ENCODE measurements around the gene ELOVL3.
"Not testable (repeated sequence)": the region's sequence is repeated elsewhere in the genome, so short reads cannot be mapped to it uniquely, and the experiment has no call there.

Gene ELOVL3

DNA sequence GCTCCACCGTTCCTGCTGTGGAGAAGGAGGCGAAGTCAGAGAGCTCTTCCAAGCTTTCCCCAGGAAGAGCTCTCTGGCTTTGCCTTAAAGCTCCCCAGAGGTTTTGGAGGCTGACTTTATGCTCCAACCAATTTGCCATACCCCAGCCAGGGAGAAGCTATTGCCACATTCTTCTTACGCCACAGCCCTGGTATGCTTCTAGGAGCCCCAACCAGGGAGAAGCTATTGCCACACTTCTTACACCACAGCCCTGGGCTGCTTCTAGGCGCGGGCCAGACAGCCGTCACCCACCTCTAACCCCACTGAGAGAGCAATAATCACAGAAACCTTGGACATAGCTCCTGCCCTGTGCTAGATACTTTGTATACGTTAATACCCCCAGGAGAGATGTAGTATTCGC lies 951 bp downstream of the ELOVL3 start:
- no peak for DNase-seq

DNA sequence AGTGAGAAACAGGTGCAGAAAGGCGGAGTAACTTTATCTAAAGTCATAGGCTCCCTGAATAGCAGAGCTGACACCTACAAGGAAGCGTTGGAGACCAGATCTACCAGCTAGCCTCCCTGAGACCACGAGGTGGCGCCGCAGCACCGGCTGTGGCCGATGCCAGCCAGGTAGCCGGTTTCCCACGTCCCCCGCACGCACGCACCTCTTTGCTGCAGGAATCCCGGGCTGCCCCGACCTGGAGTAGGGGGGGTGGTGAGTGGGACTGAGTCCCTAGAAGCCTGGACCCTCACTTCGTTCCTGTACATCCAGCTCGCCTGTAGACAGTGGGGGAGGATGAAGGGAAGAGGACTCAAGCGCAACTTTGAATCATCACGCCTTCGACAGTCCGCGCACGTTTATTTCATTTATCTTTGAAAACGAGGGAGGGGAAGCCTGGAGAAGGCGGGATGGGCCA lies 3.7 kb downstream of the ELOVL3 start:
- peak; percentile 76 for DNase-seq

DNA sequence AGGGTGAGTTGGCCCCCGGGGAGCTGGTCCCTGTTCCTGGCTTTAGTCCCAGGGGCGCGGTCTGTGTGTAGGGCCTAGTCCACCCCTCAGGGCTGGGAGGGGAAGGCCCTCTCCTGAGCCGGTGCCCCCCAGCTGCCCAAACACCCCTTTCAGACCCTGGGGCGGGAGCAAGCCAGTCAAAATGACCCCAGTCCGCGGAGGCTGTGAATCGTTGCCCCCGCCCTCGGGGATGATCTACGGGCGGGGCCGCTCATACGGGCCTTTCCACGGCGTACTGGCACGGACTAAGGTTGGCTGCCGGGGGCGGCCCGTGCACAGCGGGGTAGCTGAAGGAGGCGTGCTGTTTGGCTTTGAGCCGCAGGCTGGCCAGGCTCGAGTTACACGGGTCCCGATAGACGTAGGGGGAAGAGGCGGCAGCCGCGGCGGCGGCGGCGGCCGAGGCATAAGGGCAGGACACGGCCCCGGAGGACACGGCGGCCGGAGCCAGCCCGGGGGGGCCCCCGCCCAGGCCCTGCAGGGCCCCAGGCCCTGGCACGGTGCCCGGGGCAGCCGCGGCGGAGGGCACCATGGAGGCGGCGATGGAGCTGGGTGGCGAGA lies 4.3 kb downstream of the ELOVL3 start:
- DNase-seq, result no peak

DNA sequence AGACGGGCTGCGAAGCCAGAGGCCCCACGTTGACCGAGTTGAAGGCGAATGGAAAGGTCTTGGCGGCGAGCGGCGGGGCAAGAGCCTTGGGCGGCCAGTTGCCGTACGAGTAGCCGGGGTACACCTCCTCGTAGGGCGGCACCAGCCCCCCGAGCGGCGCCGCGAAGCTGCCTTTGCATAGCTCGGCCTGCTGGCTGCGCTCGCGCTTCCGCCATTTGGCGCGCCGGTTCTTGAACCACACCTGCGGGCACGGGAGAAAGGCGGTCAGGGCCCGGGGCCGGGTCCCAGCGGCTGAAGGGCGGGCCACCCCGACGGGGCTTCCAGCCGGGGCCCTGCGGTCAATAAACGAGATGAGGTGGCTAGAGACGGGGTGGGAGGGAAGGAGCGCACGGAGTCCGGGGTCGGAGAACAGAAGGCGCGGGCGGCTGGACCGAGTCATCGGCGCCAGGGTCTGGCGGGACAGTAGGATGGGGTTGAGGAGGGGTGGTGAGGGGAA lies 4.8 kb downstream of the ELOVL3 start:
- no peak for DNase-seq

DNA sequence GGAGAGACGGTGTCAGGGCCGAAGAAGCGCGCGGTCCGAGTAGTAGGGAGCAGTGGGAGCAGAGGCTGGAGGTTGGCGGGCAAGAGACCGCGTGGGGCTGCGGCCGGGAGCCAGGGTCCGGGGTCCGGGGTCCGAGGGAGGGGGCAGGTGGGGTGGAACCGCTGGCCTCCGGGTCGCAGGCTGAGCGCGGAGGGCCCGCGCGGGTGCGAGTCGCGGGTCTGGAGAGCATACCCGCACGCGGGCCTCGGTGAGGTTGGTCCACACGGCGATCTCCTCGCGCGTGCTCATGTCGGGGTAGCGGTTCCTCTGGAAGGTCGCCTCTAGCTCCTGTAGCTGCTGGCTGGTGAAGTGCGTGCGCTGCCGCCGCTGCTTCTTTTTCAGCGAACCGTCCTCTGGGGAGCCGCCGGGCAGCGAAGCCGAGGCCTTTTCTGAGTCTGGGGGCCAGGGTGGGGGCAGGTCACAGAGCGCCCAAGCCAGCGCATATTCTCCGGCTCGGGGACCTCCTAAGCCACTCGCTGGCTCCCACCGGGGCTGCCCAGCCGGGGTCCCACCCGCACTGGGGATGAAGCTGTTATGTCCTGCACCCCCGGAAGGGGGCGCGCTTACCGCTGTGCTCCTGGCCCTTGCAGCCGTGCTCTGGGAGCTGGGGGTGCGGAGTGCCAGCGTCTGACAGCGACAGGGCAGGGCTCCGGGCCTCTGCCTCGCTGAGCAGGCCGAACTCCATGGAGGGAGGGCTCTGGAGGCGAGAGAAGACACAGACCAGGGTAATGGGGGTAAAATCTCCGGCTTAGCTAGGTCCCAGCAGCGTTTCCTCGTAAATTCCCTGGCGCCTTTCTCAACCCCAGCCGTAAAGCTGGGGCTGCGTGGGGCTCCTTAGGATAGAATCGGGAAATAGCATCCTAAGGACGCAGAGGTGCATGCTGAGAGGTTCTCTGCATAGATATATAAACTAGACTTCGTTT lies 5.5 kb downstream of the ELOVL3 start:
- peak; percentile 57 for DNase-seq

DNA sequence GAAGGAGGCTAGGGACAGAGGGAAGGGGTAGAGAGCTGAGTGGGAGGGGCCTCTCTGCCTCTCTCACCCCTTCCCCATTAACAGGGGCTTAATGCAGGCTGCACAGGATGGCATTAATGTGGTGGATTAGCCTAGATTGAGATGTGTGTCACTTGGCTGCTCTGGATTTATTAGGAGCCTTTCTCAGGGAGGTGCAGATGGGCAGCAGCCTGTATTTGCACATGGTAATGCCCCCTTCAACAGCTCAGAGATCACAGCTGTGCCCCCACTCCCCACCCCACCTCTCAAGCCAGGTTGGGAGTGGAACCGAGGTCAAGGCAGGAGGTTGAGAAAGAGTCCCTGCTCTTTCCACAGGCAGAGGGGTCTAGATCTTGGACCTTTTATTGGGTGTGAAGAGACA lies 7.9 kb downstream of the ELOVL3 start:
- DNase-seq, result no peak

DNA sequence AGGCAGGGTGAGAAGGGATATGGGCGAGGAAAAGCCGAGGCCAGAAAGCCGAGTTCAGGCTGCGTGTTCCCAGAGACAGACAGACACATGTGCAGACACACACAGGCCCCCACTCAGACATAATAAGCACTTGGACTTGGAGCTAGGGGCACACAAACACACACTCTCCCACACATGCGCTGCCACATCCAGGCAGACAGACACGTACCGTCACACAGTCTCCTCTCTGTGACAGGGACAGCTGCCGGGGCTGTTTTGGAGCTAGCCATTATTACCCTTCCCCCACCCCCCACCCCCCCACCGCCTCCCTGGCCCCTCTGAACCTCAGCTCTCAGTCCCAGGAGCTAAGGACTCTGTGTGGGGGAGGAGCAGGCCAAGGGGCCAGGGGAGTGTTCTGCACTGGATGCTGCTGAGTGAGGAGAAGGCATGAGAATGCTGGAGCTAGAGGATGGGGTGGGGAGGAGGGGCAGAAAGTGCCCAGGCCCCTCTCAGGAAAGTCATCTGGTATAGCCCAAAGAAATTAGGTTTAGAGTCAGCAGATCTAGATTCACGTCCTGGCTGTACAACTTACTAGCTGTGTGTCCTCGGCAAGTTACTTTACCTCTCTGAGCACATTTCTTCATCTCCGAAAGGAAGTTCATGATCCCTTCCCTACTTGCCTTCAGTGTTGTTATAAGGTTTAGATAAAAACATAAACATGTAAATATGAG lies 8.9 kb downstream of the ELOVL3 start:
- DNase-seq, result no peak

DNA sequence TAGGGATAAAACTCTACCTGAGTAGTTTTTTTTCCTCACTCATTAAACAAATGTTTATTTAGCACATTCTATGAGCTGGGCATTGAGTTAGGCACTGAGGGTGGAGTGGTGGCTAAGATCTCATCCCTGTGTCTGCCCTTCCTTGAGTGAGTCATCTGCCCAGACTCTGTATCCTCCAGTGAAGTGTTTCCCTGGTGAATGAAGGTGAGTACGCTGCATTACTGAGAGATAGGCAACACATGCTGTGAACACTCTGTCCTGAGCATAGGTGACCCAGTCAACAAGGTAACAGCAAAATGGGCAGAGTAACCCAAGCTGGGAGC lies 9.5 kb downstream of the ELOVL3 start:
- DNase-seq, result no peak

DNA sequence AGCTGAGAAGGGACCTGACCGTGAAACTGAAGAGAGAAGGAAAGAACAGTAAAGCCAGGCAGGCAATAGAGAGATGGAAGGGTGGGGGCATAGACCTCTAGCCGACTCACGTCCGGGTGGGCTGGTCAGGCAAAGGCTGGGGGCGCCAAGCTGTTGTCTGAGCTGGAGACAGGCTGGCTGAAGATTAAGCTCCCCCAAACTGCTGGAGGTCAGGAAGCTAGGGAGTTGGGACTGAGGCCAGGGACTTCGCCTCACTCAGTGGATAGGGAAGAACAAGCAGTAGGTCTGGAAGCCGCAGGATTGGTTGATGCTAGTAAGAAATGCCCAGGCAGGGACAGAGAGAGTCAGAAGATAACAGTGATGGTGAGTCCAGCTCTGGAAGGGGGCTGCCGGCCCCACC lies 9.9 kb downstream of the ELOVL3 start:
- DNase-seq, result no peak

DNA sequence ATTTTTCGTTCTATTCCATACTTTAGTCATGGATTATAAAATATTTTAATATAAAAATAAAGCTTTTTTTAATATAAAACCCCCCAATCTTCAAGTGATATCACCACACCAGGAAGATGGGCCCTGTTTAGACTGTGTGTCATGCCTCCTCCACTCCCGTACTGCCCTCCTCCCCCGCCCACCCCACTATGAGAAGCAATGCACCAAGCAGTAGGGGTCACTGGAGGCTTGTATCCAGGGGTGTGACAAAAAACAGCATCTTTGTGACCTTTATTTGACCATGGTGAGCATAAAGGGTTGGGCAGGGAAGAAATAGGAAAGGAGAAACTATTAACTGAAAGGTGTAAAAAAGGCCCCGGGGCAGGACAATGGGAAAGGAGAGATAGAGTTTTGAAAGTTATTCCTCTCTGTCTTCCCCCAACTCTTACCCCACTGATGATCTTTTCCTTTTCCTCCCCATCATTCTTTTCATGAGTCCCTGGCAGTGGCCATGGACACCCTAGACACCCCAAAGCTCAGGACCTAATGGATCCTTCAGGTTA lies 11.7 kb downstream of the ELOVL3 start:
- DNase-seq, result no peak

DNA sequence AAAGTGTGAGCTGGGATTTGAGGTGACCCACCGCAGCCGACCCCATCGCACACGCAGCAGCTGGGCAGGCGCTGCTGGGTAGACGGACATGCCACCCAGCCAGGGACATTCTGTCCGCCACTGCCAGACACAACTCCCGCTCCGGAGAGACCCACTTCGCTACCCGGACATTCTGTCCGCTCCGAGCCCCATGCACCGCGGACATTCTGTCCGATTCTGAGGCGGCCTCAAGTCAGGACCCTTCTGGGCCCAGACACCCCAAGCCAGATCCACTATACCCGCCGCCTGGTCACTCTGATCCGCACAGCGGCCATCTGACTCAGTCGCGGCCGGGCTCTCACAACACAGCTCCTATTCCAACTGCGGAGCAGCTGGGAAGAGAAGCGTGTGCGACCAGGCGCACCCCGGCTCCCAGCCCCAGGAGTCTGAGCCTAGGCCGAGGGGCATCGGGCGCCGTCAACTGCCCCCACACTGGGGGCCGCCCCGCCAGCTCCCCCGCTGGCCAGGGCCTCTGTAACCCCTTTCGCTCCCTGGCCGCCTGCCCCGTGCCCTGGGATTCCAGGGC lies 14.4 kb downstream of the ELOVL3 start:
- no peak for DNase-seq

DNA sequence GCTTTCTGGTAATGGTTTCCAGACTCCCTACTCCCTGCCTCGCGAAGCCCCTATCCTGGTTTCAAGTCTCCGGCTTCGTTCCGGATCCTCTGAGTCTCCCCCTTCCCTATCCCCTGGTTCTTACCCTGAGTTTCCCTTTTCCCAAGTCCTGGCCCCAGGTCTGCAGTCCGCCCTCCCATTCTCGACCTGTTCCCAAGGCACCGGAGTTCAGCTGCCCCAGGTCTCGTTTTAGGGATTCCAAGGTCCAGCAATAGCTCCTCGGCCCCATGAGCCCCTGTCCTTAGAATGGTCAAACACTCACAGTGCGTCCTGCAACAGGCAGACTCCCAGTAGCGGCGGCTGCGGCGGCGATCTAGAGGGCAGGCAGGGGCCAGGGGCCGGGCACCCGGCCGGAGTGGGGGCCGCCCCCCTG lies 14.9 kb downstream of the ELOVL3 start:
- DNase-seq, result no peak

DNA sequence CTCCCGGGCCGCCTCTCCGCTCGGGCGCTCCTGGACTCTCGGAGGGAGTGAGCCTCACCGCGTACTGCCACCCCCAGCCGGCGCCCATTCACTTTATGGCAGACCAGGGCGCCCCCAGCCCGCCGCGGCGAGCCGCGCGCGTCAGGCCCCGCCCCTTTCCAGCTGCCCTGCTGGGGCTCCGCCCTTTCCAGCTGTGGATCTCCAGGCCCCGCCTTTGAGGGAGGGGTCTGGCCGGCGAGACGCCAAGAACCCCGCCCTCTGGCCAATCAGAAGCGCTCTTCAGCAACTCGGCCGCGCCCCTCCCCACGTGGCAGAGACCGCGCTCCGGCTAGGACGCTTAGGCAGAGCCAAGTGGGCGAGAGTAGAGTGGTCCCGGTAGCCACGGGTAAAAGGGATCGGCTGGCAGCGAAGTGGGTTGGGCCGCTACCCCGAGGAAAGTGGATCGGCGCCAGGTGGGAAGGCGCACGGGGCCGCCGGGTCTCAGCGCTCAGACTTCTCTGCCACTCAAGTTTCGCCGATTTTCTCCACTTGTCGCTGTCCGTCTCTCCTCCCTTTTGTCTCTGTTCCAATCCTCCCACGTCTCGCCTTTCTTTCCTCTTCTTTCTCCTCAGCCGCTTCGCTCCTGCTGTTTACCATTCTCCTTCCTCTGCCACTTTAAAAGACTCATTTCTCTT lies 15.5 kb downstream of the ELOVL3 start, which contains the start of gene PITX3:
PITX3 (minus strand) TSS at position 69 of the 674 bp plus-strand sequence. CDS start 9,432 bp downstream, outside the sequence.
- peak; percentile 80 for DNase-seq

DNA sequence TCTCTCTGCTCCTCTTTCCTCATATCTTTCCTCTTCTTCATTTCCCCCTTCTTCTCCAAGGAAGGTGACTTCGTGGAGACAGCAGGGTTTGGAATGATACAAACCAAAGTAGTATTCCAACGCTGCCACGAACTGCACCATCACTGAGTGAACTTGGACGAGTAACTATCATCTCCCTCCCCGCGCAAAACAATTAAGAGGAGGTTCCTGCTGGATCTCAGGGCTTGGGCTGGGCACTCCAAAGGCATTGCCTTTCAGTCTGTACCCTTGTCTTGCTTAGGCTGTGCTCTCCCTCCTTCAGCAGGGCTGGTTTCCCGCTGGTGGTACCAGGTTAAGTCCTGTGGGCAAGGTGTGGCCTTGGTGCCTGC lies 16.0 kb downstream of the ELOVL3 start:
- DNase-seq, result no peak

DNA sequence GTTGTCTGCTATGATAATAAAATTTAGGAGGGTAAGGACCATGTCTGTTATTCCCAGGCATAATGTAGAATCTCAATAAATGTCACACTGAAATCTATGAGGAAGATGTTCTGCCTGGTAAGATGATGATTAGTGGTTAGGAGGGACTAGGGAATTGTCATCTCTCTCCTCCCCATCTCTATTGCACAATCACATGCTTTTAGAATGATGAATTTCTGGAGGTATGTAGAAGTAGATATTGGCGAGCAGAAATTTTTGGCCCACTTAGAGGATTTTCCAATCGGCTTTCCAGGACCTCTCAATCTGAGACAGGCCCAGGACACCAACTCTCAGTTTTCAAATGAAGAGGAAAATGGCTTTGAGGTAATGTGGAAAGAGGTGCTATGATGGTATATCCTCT lies 17.2 kb downstream of the ELOVL3 start:
- no peak for DNase-seq

DNA sequence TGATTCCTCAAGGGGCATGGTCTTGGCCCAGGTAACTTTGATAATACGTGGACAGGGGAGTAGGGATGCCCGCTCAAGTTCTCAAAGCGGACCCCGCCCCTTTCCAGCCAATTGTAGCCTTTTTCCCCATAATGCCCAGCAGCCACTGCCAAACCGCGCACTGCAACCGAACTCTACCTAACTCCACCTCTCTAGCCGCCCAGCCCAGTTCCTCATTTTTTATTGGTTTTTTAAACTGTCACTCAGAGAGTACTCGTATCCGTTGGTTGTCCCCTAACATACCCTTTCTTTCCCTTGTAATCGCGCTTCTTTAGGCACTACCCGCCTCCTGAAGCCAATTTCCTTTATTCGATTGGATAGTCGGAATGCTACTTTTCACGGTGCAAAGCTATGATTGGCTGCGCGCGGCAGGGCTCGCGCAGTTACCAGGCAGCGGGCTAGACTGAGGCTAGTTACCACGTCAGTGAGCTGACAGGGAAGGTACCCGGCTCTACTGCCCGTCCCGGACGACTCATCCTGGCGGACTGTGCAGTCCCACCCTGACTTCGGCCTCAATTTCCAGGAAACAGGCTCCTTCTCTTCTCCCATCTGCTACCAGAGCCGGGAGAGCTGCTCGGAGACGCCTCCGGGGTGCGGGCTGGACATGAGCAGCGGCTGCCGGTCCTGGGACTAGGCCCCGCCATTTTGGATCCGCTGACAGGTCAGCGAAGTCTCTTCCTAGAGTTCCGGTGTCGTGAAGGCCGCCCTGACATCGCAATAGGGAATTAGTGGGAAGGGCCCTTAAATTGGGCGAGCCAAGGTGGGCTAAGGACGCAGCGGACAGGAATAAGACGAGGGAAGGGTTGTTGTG lies 19.2 kb downstream of the ELOVL3 start, which contains the start of gene GBF1:
GBF1 (plus strand) TSS at position 451 of the 850 bp plus-strand sequence. CDS start 13,407 bp downstream, outside the sequence.
- DNase-seq, result peak; percentile 80

DNA sequence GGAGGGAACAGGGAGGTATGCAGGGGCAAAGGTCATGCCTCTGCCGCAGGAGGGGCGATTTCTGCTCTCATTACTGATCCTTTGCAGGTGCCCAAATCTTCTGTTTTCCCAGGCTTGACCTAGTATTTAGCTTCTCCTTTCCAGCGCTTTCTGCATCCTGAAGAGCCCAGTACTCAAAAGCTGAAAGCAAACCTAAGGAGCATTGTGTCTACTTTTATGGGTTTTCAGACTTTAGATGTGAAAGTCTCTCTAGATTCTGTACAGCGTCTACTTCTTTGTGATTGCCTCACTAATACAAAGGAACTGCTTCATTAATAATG lies 19.8 kb downstream of the ELOVL3 start:
- no peak for DNase-seq

DNA sequence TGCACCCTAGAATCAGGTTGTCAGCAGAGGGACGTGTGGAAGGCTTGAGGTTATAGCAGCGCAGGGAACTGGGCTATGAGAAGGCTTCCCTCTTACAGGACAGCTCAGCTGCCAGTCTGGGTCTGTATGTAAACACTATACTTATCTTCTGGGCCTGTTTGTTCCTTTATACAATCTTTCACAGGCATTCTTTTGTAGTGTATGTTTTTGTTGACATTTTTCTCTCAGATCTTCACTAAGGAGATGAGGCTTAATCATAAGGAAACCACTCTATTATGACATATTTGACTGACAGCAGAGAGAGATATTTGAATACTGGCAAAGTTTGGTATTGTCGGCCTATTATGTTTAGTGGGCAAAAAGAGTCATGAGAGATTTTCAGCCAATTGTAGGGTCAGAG lies 20.2 kb downstream of the ELOVL3 start:
- no peak for DNase-seq

DNA sequence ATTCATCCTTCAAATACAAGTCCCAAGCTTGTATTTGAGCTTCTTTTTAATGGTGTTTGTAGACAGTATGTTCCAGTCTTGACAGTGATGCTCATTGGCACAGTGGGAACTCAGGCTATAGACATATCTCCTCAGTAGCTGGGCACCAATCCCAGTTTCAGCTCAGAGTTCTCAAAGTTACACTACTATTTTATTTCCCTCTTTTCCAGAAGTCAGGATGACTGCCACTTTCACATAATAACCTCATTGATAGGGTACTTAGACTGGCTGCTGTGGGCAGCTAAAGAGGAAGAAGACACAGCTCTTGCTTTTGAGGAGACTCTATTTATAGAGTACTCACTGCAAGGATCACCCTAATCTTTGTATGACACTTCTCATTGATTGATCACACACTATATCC lies 21.6 kb downstream of the ELOVL3 start:
- no peak for DNase-seq

DNA sequence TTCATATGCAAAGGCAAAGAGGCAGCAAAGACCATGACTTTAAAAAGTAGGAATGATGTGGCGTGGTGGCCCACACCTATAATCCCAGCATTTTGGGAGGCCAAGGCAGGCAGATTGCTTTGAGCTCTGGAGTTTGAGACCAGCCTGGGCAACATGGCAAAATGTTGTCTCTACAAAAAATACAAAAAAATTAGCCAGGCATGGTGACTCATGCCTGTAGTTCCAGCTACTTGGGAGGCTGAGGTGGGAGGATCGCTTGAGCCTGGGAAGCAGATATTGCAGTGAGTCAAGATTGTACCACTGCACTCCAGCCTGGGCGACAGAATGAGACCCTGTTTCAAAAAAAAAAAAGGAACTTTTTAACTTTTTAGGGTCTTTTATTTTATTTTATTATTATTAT lies 26.4 kb downstream of the ELOVL3 start:
- not testable (repeated sequence) for DNase-seq

DNA sequence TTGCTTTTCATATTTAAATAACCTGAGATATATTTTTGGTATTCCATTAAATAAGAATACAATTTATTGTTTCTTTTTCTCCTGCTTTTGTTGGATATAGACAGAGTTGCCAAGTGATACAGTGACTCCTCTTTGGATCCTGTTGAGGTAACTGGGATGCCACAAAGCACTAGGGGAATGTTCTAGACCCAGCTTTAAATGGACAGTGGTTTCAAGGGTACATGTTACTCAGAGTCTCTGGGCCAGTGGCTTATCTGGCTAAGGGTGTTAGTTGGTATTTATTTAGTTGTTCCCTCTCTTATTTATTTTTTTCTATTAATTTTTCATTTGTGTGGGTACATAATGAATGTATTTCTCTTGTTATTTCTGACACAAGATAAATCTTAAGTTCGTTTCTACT lies 28.3 kb downstream of the ELOVL3 start:
- no peak for DNase-seq

All from effector CD8-positive, alpha-beta T cell (primary cell).